Measurements from ENCODE around the gene HOXD4. TPM values are rescaled to one million over a fixed set of nuclear protein-coding genes. Genes with fewer than 3 reads are reported as not detected.

The HOXD4 gene
- total RNA-seq, 1 donor from 2014 or later: not detected

DNA sequence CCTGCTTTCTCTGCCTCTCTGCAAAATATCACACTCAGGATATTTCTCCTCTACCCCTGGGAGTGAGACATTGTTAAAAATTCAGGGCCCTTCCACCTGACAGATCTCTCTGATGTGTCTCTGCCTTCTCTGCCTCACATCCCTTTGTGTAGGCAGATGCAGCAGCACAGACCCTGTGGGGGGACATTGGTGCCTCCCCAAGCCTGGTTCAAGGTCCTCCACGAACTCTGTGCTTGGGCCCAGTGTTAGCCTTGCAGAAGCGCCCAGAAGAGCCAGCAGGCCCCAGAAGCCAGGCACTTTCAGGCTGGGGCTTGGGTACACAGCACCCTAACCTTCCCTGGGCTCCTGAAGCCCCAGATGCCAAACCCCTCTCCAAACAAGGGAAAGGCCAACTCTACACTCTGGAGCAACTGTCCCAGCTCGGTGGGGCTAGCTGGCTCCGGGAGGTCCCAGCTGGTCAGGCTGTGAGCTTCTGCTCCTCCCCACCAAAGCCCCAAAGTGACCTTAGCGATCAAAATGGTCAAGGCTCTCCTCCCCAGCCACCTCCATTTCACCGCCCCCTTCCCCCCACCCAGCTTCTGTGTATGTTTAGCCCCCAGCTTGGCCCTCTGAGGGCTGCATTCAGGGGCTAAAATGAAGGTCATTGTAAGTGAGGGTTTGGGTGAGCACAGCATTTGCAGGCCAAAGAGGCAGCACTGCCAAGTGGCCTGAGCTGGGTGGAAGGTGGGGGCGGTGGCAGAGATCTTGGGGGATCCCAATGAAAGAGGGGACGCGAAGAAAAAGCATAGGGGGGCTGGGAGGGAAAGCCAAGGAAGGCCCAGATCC is 26.2 kb upstream of the HOXD4 start:
- intact Hi-C loops (cut with micrococcal nuclease): loop anchor here (5.0 kb wide), 1 partner anchor 1597 kb away; no protein-coding TSS in a partner anchor

DNA sequence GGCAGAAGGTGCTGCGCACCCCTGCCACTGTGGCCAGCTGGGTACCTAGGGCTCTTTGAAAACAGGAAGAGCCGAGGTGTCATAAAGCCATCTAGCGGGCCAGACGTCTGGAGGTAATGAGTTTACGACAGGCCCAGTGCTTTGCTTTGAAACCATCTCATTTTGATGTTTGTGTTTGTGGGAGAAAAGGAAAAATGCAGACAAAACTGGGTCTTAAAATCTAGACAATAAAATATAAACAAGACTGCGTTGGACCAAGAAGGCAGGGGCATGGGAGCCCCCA is 25.6 kb upstream of the HOXD4 start:
- intact Hi-C loops (cut with micrococcal nuclease): loop anchor here (5.0 kb wide), 1 partner anchor 1597 kb away; no protein-coding TSS in a partner anchor

GRCh38 chr2:176126929-176127773 is 24.2 kb upstream of the HOXD4 start:
- intact Hi-C loops (cut with micrococcal nuclease): loop anchor here (1.0 to 5.0 kb wide), 6 partner anchors 328 to 1595 kb away; no protein-coding TSS in a partner anchor

DNA sequence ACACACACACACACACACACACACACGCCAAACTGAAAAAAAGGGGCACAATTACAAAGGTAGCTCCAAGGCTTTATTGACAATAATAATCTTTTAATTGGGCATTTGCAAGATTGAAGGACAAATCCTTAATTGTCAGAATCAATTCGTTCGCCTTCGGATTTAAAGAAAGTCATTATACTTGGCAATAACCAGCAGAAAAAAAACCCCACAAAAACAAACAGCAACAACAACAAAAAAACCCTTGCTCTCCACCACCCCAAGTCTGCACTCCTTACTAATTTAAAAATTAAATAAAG is 23.6 kb upstream of the HOXD4 start:
- intact Hi-C loops (cut with micrococcal nuclease): loop anchor here (1.0 to 5.0 kb wide), 7 partner anchors 328 to 1595 kb away; no protein-coding TSS in a partner anchor

DNA sequence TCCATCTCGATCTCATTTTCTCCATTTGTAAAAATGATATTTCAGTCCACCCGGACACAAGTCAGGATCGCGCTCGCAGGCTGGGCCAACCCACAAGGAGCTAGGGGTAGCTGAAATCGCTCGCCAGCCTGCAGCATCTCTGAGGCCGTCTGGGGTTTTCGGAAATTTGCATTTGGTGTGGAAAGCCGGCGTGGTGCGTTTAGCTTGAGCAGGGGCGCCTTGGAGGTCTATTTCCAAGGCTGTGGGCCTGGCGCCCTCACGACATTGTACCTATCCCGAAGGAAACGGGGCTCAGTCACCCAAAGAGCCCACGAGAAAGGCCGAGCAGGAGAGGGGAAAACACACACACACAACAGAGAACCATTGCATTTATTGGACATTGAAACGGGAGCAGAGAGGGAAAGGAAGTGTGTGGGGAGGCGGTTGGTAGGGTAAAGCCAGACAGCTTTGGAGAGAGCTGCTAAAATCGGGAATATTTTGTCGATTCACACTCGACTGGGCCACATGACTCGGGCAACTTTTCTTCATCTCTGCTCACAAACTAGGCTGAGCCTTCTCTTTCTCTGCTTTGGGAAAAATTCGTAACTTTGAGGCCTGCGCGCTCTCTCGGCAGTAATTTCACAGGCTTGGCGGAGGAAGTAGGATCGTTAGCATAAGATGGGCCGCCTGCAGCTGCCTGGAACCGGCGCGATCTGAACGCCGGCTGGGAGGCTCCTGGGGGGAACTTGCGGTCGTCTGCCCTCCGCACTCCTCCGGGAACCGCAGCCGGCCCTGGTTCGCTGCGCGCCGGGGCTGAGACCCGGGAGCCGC is 23.0 kb upstream of the HOXD4 start:
- intact Hi-C loops (cut with micrococcal nuclease): loop anchor here (1.0 to 5.0 kb wide), 2 partner anchors 426 to 1594 kb away; no protein-coding TSS in a partner anchor

GRCh38 chr2:176128982-176129796 is 22.2 kb upstream of the HOXD4 start, which contains the start of gene HOXD8:
TSS of gene HOXD8 (plus strand) at chr2:176129705. CDS start at chr2:176130367, 662 bp downstream.
- intact Hi-C loops (cut with micrococcal nuclease): loop anchor here (1.0 to 5.0 kb wide), 2 partner anchors 425 to 1593 kb away; no protein-coding TSS in a partner anchor

GRCh38 chr2:176129813-176130146 is 21.6 kb upstream of the HOXD4 start:
- intact Hi-C loops (cut with micrococcal nuclease): loop anchor here (5.0 kb wide), 2 partner anchors 32 to 1593 kb away; partner anchors contain the start of gene HOXD12

GRCh38 chr2:176130147-176130956 is 21.0 kb upstream of the HOXD4 start:
- intact Hi-C loops (cut with micrococcal nuclease): loop anchor here (5.0 kb wide), 1 partner anchor 33 kb away; the partner anchor contains the start of gene HOXD12

GRCh38 chr2:176130957-176131847 is 20.1 kb upstream of the HOXD4 start:
- intact Hi-C loops (cut with micrococcal nuclease): loop anchor here (1.0 to 5.0 kb wide), 2 partner anchors 34 to 47 kb away; partner anchors contain the start of gene HOXD12

DNA sequence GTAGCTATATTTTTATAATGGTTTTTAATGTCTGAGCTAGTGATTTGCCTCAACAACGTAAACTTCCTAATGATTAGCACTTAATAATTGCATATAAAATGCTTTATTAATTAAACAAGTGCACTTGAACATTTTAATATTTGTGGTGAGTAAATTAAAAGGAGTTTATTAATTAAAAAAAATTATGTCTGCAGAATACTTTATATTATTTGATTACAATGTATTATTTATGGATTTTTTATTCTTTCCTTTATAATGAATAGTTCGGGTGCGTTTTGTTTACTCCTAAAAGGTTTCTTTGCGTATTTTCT is 19.5 kb upstream of the HOXD4 start:
- intact Hi-C loops (cut with micrococcal nuclease): loop anchor here (1.0 to 5.0 kb wide), 7 partner anchors 8 to 53 kb away; partner anchors contain the start of gene HOXD12

GRCh38 chr2:176132205-176133171 is 18.9 kb upstream of the HOXD4 start:
- intact Hi-C loops (cut with micrococcal nuclease): loop anchor here (1.0 to 5.0 kb wide), 6 partner anchors 8 to 54 kb away; partner anchors contain the start of gene HOXD12

- intact Hi-C loops (cut with micrococcal nuclease): loop anchor here (2.0 to 5.0 kb wide), 4 partner anchors 21 to 55 kb away; partner anchors contain the start of gene HOXD12
Measured at GRCh38 chr2:176133389-176133788, 18.0 kb upstream of the HOXD4 start.

DNA sequence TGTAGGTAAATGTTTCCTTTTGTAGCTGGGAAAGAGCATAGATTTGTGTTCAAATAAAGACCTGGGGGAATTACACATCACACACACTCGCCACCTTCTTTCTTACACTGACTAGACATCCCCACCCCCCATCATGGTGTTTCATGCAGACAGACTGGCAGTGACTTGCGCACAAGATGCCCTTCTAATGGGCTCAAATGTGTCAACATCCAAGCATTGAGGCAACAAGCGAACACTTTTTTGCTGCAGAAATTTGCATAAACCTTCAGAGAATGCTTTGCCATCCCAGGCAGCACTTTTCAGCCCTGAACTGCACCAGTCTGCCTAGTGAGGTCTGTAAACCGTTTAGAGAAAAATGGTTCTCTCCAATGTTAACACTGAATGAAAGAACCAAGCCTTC is 17.3 kb upstream of the HOXD4 start:
- intact Hi-C loops (cut with micrococcal nuclease): loop anchor here (5.0 kb wide), 1 partner anchor 37 kb away; the partner anchor contains the start of gene HOXD12

DNA sequence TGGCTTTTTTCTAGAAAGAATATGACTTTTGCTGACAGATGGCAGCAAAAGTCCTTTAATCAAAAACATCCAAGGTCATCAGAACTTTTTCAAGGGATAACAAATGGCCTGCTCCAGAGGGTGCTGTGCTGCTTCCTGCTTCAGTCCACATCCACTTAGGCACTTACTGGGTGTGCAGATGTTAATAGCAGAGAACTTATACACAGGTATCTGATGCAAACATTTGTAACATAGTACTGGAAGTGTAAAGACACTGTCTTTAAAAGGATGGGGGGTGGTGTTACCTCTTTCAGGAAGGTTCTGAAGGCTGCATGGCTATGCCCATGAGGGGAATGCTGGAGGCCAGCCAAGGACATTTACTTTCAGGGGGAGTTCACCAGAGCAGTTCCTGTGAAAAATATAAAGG is 16.3 kb upstream of the HOXD4 start:
- intact Hi-C loops (cut with micrococcal nuclease): no loop called here

DNA sequence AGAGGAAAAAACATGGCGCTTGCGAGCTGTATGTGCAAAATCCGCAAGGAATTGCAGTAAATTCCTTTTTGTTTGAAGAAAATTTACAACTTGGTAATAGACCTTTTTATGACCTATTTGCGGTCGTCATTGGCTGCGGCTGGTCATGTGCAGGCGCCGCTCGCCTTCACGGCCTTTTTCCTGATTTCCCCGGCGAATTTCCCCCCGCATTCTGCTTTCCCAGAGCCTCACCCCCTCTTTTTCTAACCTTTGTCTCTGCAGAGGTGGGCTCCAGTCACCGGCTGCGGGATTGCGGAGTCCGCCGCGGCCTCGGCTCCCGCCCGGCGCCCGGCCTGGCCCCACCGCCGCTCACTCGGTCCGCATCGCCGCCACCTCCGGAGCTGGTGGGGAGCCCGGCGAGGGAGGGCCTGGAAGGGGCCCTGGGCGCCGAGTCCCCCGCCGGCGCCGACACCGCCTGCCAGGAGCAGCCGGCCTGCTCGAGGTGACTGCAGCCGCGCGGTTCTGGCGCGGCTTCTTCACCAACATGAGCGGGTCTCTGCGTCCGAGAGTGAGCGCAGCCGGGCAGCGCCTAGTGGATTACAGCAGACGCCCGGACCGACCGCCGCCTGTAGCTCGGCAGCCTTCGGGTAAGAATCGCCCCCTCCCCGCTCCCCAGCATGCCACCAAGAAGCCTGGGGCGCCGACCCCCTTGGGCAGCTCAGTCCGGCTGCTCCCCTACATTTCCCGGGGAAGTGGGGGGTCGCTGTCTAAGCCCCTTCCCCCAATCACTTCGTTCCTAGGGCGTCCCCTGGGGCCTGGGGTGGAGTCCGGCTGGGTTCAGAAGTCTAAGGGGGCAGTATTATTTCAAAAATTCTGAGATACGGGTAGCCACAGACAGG is 14.7 kb upstream of the HOXD4 start:
- intact Hi-C loops (cut with micrococcal nuclease): no loop called here

GRCh38 chr2:176137252-176137580 is 14.1 kb upstream of the HOXD4 start:
- intact Hi-C loops (cut with micrococcal nuclease): no loop called here
